Gastroesophageal sphincter (tissue), 4 donors: Measurements from ENCODE around the gene DOCK2. TPM values are rescaled to one million over a fixed set of nuclear protein-coding genes. Genes with fewer than 3 reads are reported as not detected.
"Not testable (repeated sequence)": the region's sequence is repeated elsewhere in the genome, so short reads cannot be mapped to it uniquely, and the experiment has no call there.

Source experiments
- ATAC-seq: fragments of 150-250 bp; one replicate; pipeline ENCODE4 v1.9.1; 2016; ENCODE audit warnings: mild to moderate bottlenecking, moderate library complexity
- H3K27ac ChIP-seq, 4 donors: fragments of 200-600 bp; sonication (generic) in 3 of 4; 1 replicate in 3 of 4; 2 replicates in 1 of 4; pipeline ENCODE4 v1.5.1; 2016 to 2019
- H3K27me3 ChIP-seq: fragments of 200-600 bp; sonication (generic); one replicate; pipeline ENCODE4 v1.5.1; 2019
- H3K36me3 ChIP-seq, 2 donors: fragments of 200-600 bp; sonication (generic); one replicate each; pipeline ENCODE4 v1.5.1; 2019; ENCODE audit warnings: control low read depth in 1 of 2
- H3K4me1 ChIP-seq, 3 donors: fragments of 200-600 bp; sonication (generic); 1 replicate in 2 of 3; 2 replicates in 1 of 3; pipeline ENCODE4 v1.5.1; 2016 to 2019; ENCODE audit warnings: control low read depth in 2 of 3
- H3K4me3 ChIP-seq, 2 donors: fragments of 200-600 bp; sonication (generic); one replicate each; pipeline ENCODE4 v1.5.1; 2019; ENCODE audit warnings: mild to moderate bottlenecking in 1 of 2, moderate library complexity in 1 of 2
- H3K9me3 ChIP-seq, 3 donors: fragments of 200-600 bp; sonication (generic); one replicate each; pipeline ENCODE4 v1.5.1; 2017 to 2019; ENCODE audit warnings: control low read depth in 2 of 3
- CTCF ChIP-seq, 4 experiments: fragments of 200-600 bp in 2 of 4; fragments of 450-650 bp in 2 of 4; sonication (generic) in 1 of 4; IDR thresholded peaks; one replicate each; pipeline ENCODE4 v1.5.1; 2017 to 2019; ENCODE audit warnings: antibody characterized with exemption in 4 of 4, mild to moderate bottlenecking in 2 of 4, moderate library complexity in 2 of 4
- EP300 ChIP-seq: sonication (generic); formaldehyde crosslinking; IDR thresholded peaks from one replicate; pipeline ENCODE4 v1.6.1; 2017; ENCODE audit warnings: antibody characterized with exemption, mild to moderate bottlenecking
- POLR2A ChIP-seq, 2 donors: fragments of 450-650 bp; IDR thresholded peaks; one replicate each; pipeline ENCODE4 v1.6.1; 2017; ENCODE audit warnings: antibody characterized with exemption in 2 of 2, mild to moderate bottlenecking in 2 of 2, moderate library complexity in 1 of 2
- POLR2AphosphoS5 ChIP-seq: sonication (generic); formaldehyde crosslinking; IDR thresholded peaks from one replicate; pipeline ENCODE4 v1.6.1; 2017; ENCODE audit warnings: antibody characterized with exemption
- WGBS, 2 donors: methylation state at CpG; one replicate each; pipeline ENCODE4 v1.1.5; 2018; ENCODE audit warnings: low coverage in 1 of 2; 5-methylcytosine and 5-hydroxymethylcytosine counted together
- total RNA-seq, 4 donors: library from RNA; depleted of rRNA; stranded (reverse); fragments of >200 nt; gene quantifications; one replicate each; pipeline ENCODE4 v1.1.0, GENCODE V29; 2016

The DOCK2 gene
- total RNA-seq, 4 donors from 2014 or later, result 9.3 to 20.6 (median 11.8) TPM

DNA sequence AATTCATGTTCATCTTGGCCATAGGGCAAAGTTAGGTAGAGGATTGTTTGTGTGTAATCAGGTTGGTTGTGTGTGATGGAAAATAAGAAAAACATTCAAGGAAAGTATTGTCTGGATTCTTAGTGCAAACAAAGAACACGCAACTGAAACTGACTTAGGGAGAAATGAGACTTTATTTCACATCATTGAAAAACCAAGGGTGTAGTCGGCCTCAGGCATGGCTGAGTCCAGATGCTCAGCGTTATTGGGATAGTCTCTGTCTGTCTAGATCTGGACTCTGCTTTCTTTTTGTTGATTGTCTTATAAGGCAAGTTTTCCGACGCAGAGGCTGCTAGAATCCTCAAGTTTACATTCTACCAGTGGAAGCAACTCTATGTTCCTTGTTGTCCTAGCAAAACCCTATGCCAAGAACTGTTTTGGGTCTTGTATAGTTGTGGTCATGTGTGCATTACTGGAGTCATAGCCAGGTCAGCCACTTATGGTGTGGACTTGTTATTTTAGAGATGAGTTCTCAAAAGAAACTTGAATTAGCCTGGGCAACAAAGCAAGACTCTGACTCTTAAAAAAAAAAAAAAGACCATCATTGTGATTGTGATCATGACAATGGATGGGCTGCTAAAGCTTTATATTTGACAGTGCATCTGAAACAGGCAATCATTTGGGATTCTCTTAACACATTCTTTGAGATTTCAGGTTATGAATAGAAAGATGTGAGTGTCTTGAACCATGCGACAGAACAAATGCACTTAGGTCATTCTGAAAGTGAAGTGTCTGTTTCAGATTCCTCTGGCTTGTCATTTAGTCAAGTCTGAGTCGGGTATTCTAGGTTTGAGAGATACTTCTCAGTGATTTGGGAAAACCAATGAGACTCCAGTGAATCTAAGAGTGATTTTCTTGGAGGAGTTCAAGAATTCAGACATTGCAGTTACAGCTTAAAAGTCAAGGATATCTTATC is 82.6 kb downstream of the DOCK2 start:
- WGBS, 2 donors, result 64 to 65% methylated on average over 4 to 7 of the region's 7 CpGs
- H3K9me3 ChIP-seq, result no peaks in the 10 kb centered on the region
- TF ChIP-seq EP300 (no peak), POLR2A (IDR thresholded peaks at IDR 0.05) (no peak), POLR2AphosphoS5 (no peak), CTCF (IDR thresholded peaks at IDR 0.05) (no peak)
- H3K27ac ChIP-seq, result no peak overlapping the region
- H3K27me3 ChIP-seq, result peaks cover 10% of the 10 kb centered on the region
- ATAC-seq, result no peak
- H3K4me3 ChIP-seq, result no peak overlapping the region
- H3K4me1 ChIP-seq, result no peaks in the 10 kb centered on the region
- H3K36me3 ChIP-seq, result no peaks in the 10 kb centered on the region

- H3K27me3 ChIP-seq, result peaks cover 10% of the 10 kb centered on the region
- no peak overlapping the region for H3K27ac ChIP-seq
- no peaks in the 10 kb centered on the region for H3K36me3 ChIP-seq
- H3K4me3 ChIP-seq, result no peak overlapping the region
- no peaks in the 10 kb centered on the region for H3K9me3 ChIP-seq
- no peak for ATAC-seq
- TF ChIP-seq CTCF (IDR thresholded peaks at IDR 0.05), result no peak
- TF ChIP-seq EP300, result no peak
- TF ChIP-seq POLR2AphosphoS5, result no peak
- no peak for TF ChIP-seq POLR2A (IDR thresholded peaks at IDR 0.05)
- H3K4me1 ChIP-seq, result no peaks in the 10 kb centered on the region
- 88 to 100% methylated on average over 2 of the region's 2 CpGs for WGBS, 2 donors
Observed at GRCh38 chr5:169721771-169722170, 84.7 kb downstream of the DOCK2 start.

- H3K27ac ChIP-seq, result no peak overlapping the region
- peaks cover 16% of the 10 kb centered on the region for H3K27me3 ChIP-seq
- no peaks in the 10 kb centered on the region for H3K9me3 ChIP-seq
- H3K4me3 ChIP-seq, result no peak overlapping the region
- TF ChIP-seq EP300 (no peak), POLR2A (IDR thresholded peaks at IDR 0.05) (no peak), POLR2AphosphoS5 (no peak), CTCF (IDR thresholded peaks at IDR 0.05) (no peak)
- ATAC-seq, result no peak
- H3K4me1 ChIP-seq, result no peaks in the 10 kb centered on the region
- 69 to 74% methylated on average over 3 of the region's 3 CpGs for WGBS, 2 donors
- H3K36me3 ChIP-seq, result no peaks in the 10 kb centered on the region
Observed at GRCh38 chr5:169723103-169723831, 86.2 kb downstream of the DOCK2 start.

DNA sequence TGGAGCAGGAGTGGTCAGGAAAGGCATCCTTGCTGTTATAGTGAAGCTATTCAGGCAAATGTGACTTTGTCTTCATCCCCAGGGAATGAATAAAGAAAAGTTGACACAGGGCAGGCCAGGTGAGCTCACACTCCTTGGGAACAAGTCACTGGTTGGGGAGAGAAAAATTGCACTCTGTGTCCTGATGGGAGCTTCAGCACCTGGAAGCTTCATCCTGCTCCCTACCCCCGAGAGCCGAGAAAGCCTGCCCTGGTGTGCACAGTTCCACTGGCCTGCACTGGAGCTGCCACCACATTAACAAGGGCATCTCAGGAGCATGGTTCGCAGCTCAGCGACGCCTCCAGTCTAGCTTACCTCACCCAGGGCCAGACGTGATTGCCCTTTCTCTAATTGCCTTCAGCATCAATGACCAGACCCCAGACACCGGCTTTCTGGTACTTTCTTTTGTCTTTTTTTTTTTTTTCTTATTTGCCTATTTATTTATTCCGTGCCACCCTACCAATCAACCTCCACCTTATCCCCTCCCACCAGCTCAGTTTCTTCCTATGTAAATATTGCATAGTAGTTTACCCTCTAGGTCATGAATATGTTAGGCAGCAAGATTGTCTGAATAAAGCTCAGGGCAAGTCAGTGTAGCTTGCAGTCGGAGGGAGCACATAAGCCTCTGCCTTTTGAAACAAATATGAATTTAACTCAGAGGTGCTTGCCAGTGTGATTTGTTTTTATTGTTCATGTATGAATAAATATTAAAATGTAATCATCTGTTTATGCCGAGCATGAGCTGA is 87.4 kb downstream of the DOCK2 start:
- Histone ChIP-seq H3K36me3 (no peaks in the 10 kb centered on the region), H3K27me3 (peaks cover 24% of the 10 kb centered on the region), H3K9me3 (no peaks in the 10 kb centered on the region), H3K4me3 (no peak overlapping the region), H3K4me1 (no peaks in the 10 kb centered on the region), H3K27ac (no peak overlapping the region)
- no peak for ATAC-seq
- 72 to 79% methylated on average over 7 to 10 of the region's 10 CpGs for WGBS, 2 donors
- no peak for TF ChIP-seq CTCF (IDR thresholded peaks at IDR 0.05)

DNA sequence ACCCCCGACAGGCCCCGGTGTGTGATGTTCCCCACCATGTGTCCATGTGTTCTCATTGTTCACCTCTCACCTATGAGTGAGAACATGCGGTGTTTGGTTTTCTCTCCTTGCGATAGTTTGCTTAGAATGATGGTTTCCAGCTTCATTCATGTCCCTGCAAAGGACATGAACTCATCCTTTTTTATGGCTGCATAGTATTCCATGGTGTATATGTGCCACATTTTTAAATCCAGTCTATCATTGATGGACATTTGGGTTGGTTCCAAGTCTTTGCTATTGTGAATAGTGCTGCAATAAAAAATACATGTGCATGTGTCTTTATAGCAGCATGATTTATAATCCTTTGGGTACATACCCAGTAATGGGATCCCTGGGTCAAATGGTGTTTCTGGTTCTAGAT is 88.6 kb downstream of the DOCK2 start:
- not testable (repeated sequence) for H3K27ac ChIP-seq
- WGBS, 2 donors, result 94% methylated on average over 3 of the region's 4 CpGs; no CpG with 5 or more reads in 1 of the 2 donors

More for the DNA sequence above, 88.6 kb downstream of the DOCK2 start:
- H3K4me3 ChIP-seq, H3K4me1 ChIP-seq, H3K9me3 ChIP-seq, H3K36me3 ChIP-seq, ATAC-seq: not testable (repeated sequence)
- peaks cover 28% of the 10 kb centered on the region for H3K27me3 ChIP-seq
